AG09319 (cell line): ENCODE measurements around the gene RCL1.
"Not testable (repeated sequence)": the region's sequence is repeated elsewhere in the genome, so short reads cannot be mapped to it uniquely, and the experiment has no call there.

Experiments
- DNase-seq: peaks from one replicate; pipeline ENCODE4 v3.0.0-alpha.2; 2010; ENCODE audit warnings: low read depth; ENCODE audit errors: extremely low read depth
- TF ChIP-seq, protein P1 (sequence below): IDR thresholded peaks from 2 replicates; pipeline ENCODE4 v1.5.1; 2011; ENCODE audit warnings: low read depth, mild to moderate bottlenecking, inconsistent platforms, low read length, moderate library complexity

The RCL1 gene

DNA sequence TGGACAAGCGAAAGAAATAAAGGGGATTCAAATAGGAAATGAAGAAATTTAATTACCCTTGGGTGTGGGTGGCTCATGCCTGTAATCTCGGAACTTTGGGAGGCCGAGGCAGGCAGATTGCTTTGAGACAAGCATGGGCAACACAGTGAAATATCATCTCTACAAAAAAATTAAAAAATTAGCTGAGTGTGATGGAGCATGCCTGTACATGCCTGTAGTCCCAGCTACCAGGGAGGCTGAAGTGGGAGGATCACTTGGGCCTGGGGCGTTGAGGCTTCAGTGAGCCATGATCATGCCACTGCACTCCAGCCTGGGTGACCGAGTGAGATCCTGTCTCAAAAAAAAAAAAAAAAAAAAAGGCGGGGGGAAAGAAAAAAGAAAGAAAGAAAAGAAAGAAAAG, 4.0 kb upstream of the RCL1 start:
- TF ChIP-seq, protein P1, sequence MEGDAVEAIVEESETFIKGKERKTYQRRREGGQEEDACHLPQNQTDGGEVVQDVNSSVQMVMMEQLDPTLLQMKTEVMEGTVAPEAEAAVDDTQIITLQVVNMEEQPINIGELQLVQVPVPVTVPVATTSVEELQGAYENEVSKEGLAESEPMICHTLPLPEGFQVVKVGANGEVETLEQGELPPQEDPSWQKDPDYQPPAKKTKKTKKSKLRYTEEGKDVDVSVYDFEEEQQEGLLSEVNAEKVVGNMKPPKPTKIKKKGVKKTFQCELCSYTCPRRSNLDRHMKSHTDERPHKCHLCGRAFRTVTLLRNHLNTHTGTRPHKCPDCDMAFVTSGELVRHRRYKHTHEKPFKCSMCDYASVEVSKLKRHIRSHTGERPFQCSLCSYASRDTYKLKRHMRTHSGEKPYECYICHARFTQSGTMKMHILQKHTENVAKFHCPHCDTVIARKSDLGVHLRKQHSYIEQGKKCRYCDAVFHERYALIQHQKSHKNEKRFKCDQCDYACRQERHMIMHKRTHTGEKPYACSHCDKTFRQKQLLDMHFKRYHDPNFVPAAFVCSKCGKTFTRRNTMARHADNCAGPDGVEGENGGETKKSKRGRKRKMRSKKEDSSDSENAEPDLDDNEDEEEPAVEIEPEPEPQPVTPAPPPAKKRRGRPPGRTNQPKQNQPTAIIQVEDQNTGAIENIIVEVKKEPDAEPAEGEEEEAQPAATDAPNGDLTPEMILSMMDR = no peak
- no peak for DNase-seq

DNA sequence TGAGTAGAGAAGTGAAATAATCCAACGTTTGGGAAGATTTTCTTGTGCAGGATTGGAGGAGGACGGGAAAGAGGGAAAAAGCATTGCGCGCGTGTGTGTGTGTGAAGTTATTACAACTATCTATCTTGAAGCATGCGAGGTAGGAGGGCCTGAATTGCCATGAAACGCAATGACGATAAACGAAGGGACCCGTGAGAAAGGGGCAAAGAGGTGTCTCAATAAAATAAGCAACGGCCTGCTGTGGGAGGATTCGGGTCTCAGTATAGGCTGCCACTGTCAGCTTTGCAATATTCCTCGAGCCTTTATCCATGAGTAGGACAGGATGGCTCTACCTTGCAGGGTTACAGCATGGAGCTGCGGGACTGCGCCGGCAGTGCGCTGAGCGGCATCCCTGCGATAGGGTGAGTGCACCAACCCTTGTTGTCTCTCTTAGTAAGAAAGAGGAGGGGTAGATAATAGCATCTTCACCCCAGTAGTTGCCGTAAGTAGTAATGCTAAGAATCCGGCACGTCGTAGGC, 631 bp upstream of the RCL1 start:
- TF ChIP-seq, protein P1 = no peak
- DNase-seq = no peak

DNA sequence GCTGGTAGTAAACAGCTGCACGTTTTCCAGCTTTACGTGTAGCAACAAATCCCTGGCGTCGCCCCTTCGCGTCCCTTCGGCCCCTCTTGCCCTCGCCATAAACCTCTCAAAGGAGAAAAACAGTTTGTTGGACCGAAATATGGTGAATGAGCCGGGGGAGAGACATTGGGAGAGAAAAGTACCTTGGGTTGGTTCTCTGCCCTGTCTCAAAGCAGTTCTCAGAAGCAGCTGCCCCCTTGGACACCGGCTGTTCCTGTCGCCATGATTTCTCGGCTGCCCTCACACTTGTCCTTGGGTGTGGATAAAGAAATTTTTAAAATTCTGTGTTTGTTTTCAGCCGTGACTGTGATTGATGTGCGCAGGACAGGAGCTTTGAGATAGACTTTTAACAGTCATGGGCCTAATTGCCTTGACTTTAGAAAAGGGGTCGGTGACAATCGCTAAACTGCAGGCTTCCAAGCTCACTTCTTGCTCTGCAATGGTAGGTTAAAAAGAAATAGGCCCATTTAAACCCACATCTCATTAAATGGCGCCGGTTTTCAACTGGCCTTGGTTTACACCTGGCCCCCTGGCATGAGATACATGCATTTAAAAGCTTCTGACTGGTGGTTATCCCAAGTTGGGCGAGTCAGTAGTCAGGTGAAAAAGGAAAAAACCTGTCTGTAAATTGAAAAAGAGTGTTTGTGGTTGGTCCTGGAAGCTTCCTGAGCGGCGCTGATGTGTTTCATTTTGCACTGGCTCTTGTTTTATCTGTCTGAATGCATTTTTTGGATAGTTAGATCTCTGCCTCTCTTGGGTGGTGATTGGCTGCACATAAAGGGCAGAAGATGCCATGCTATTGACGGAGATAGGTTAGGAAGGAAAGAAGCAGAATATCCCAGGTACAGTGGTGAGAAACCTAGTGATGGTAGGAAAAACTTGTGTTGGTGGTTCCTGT, 983 bp downstream of the RCL1 start:
- TF ChIP-seq, protein P1 = no peak
- DNase-seq = no peak

DNA sequence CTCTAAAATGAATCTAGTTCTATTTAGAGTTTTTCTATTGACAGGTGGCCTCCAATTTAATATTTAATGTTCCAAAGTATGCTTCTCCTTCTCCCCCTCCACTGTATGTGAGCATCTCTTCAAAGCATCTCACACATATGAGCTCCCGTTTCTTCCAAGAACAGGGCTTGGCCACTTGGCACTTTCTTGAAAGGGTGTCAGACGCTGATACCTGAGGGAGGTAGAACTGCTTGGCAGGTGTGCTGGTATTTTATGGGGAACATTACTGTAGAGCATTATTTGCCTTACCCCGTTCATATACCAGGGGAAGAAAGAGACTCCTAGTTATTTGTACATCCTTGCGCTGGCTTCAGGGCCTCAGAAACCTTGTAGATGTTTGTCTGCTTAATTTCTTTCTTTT, 1.9 kb downstream of the RCL1 start:
- no peak for DNase-seq
- TF ChIP-seq, protein P1 = no peak

DNA sequence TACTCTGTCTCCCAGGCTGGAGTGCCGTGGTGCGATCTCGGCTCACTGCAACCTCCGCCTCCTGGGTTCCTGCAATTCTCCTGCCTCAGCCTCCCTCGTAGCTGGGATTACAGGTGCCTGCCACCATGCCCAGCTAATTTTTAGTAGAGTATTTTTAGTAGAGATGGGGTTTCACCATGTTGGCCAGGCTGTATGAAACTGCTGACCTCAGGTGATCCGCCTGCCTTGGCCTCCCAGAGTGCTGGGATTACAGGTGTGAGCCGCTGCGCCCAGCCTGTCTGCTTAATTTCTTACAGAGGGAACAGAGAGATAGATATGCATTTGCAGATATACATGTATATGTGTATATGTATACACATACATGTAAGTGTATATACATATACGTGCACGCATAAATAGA, 2.4 kb downstream of the RCL1 start:
- DNase-seq = not testable (repeated sequence)

DNA sequence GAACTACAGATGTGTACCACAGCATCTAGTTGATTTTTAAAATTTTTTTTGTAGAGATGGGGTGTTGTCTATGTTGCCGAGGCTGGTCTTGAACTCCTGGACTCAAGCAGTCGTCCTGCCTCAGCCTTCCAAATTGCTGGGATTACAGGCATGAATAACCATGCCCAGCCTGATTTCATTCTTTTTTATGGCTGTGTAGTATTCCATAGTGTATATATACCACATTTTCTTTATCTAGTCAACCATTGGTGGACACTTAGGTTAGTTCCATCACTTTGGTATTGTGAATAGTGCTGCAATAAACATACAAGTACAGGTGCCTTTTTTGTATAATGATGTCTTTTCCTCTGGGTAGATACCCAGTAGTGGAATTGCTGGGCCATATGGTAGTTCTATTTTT, 3.8 kb downstream of the RCL1 start:
- DNase-seq = no peak
- TF ChIP-seq, protein P1 = no peak

DNA sequence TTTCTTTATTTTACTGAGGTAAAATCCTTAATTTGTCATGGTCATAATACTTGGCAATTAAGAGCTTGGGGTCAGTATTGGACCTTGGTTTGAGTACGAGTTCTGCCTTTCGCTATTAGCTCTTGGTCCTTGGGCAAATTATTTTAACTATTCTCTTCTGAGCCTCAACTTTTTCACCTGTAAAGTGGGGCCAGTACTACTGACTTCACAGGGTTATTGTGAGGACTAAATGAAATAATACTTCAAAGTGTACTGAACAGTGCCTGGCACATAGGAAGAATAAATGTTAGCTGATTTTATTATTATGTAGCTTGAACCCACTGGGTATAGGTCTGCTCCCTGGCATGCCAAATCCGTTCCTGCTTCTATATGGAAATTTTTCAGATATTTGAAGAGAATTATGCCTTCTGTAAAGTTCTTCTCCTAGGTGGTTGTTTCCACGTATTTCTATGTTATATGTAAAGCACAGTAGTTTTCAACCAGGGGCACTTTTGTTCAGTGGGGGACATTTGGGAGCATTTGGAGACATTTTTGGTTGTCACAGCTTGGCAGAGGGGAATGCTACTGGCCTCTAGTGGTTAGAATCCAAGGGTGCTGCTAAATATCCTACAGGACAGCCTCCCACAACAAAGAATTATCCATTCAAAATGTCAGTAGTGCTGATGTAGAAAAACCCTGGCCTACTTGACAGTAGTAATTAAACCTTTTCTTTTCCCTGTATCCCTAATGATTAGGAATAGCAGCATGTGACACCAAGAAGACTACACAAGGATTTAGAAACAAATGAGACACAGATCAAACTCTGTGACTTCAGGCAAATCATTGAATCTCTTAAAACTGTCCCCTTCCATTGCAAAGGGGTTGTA, 4.5 kb downstream of the RCL1 start:
- TF ChIP-seq, protein P1 = peak; percentile 76
- no peak for DNase-seq
